Testis (tissue), 3 donors: ENCODE results near the gene DENND1C. TPM values are rescaled to one million over a fixed set of nuclear protein-coding genes. Genes with fewer than 3 reads are reported as not detected.

Experiments used
- DNase-seq: peaks from one replicate; pipeline ENCODE4 v3.0.0-alpha.2; 2019
- H3K27ac ChIP-seq, 2 donors: fragments of 200-600 bp; sonication (generic); one replicate each; pipeline ENCODE4 v1.5.1; 2019
- H3K27me3 ChIP-seq: fragments of 200-600 bp; sonication (generic); one replicate; pipeline ENCODE4 v1.5.1; 2019
- H3K36me3 ChIP-seq: fragments of 200-600 bp; sonication (generic); one replicate; pipeline ENCODE4 v1.5.1; 2017; ENCODE audit warnings: low read depth; ENCODE audit errors: missing control alignments
- H3K4me1 ChIP-seq: fragments of 200-600 bp; sonication (generic); one replicate; pipeline ENCODE4 v1.5.1; 2019
- H3K4me3 ChIP-seq, 2 donors: fragments of 200-600 bp; sonication (generic); one replicate each; pipeline ENCODE4 v1.5.1; 2017 to 2019
- H3K9me3 ChIP-seq: fragments of 200-600 bp; sonication (generic); one replicate; pipeline ENCODE4 v1.5.1; 2017
- CTCF ChIP-seq, 3 experiments: fragments of 450-650 bp in 2 of 3; fragments of 200-600 bp in 1 of 3; sonication (generic) in 1 of 3; IDR thresholded peaks; one replicate each; pipeline ENCODE4 v1.5.1; 2016 to 2019; ENCODE audit warnings: antibody characterized with exemption in 3 of 3, mild to moderate bottlenecking in 2 of 3, moderate library complexity in 1 of 3
- POLR2A ChIP-seq: fragments of 450-650 bp; IDR thresholded peaks from one replicate; pipeline ENCODE4 v1.6.1; 2017; ENCODE audit warnings: antibody characterized with exemption, mild to moderate bottlenecking, moderate library complexity
- WGBS, 2 donors: methylation state at CpG; one replicate each; pipeline ENCODE4 v1.1.5; 2018; 5-methylcytosine and 5-hydroxymethylcytosine counted together
- intact Hi-C: fragments of 100-400 bp; cut with DNase I; formaldehyde crosslinking; loops from one replicate; pipeline ENCODE4 v1.15.1; 2023; ENCODE audit warnings: low total_unique reads
- polyA plus RNA-seq: library from polyadenylated mRNA; stranded (reverse); fragments of 350-450 nt; fragmentation: Illumina TruSeq; extraction: RNeasy Lipid Tissue Mini Kit (QIAGEN cat#74804); gene quantifications from one replicate; pipeline ENCODE4 v1.2.3, GENCODE V29; 2014; ENCODE audit warnings: low read depth, low replicate concordance; ENCODE audit not compliant: insufficient read depth
- total RNA-seq, 2 donors: library from RNA; depleted of rRNA; stranded (reverse); fragments of >200 nt; gene quantifications; one replicate each; pipeline ENCODE4 v1.2.3, GENCODE V29; 2016

Gene DENND1C
- total and polyA plus RNA-seq, 3 donors from 2014 or later: 1.9 to 3.2 (median 2.9) TPM

DNA sequence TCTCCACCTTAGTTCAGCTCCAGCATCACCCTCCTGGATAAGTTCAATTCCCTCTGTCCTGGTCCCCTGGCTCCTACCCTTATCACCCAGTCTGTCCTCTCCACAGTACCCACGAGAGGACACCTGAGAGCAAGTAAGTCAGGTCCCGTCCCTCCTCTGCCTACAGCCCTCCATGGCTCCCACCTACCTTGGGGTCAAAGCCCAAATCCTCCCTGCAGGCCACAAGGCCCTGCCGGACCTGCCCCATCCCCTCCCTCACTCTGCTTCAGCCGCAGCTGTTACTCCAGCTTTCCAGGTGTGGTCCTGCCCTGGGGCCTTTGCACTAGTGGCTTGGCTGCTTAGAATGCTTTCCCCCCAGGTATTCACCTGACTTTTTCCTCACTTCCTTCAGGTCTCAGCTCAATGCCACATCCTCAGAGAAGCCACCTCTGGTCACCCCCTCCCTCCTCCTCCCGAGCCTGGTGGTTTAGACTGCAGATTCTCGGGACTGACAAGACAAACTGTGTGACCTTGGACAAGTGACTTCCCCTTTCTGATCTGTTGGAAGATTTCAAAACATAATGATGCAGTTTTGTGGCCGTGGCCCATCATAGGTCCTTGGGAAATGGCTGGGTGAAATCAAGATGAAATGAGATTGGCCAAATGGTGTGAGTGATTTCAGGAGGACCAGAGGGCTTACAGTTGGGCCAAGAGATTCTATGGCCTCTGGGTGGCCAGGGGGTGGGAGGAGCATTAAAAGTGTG is 16.9 kb upstream of the DENND1C start:
- 67 to 72% methylated on average over 7 of the region's 7 CpGs for WGBS, 2 donors

DNA sequence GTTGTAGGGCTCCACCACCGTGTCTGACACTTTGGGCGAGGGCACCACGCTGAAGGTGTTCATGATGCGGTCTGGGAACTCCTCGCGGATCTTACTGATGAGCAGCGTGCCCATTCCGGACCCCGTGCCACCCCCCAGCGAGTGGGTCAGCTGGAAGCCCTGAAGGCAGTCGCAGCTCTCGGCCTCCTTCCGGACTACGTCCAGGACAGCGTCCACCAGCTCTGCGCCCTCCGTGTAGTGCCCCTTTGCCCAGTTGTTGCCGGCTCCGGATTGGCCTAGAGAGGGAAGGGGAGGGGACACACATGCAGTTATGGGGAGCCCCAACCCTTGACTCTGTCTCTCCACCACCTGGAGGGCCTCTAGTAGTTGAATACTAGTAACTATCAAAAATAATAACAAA is 14.4 kb upstream of the DENND1C start:
- Histone ChIP-seq H3K36me3 (no peaks in the 10 kb centered on the region), H3K27me3 (no peaks in the 10 kb centered on the region), H3K9me3 (no peaks in the 10 kb centered on the region), H3K27ac (no peak overlapping the region), H3K4me3 (no peak overlapping the region), H3K4me1 (no peaks in the 10 kb centered on the region)
- DNase-seq: no peak
- intact Hi-C loops: no loop called here
- WGBS, 2 donors: 84 to 97% methylated on average over 13 to 19 of the region's 19 CpGs
- no peak for TF ChIP-seq CTCF (IDR thresholded peaks at IDR 0.05)
- no peak for TF ChIP-seq POLR2A

More for the DNA sequence above, 16.9 kb upstream of the DENND1C start:
- no peak overlapping the region for H3K27ac ChIP-seq
- H3K27me3 ChIP-seq: no peaks in the 10 kb centered on the region
- peaks cover 9% of the 10 kb centered on the region for H3K4me1 ChIP-seq
- H3K36me3 ChIP-seq: no peaks in the 10 kb centered on the region
- intact Hi-C loops: no loop called here
- no peak overlapping the region for H3K4me3 ChIP-seq
- H3K9me3 ChIP-seq: no peaks in the 10 kb centered on the region
- TF ChIP-seq CTCF (IDR thresholded peaks at IDR 0.05) (no peak), POLR2A (no peak)
- no peak for DNase-seq

DNA sequence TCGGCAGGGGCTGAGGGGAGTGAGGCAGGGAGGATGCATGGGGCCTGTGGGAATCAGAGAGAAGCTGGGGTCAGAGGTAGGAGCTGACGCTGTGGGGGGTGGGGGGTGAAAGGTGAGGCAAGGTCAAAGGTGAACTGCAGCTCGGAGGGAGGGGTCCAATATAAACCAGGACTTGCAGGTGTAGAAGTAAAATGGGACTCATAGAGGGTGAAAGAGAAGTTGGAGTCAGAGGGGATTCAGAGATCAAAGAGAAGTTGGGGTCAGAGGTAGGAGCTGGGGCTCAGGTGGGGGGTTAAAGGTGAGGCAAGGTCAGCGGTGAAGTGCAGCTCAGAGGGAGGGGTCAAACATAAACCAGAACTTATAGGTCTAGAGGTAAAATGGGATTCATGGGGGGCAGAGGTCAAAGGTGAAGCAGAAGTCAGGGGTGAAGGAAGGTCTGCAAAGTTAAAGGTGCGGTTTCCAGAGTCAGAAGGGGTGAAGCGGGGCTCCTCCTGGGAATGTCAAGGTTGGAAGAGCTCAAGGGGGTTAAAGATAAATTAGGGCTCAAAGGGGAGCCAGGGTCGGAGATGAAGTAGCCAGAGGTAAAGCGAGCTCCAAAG is 12.9 kb upstream of the DENND1C start:
- no peak overlapping the region for H3K27ac ChIP-seq
- WGBS, 2 donors: 71 to 75% methylated on average over 8 of the region's 8 CpGs
- H3K4me3 ChIP-seq: no peak overlapping the region
- no peak for DNase-seq
- no peaks in the 10 kb centered on the region for H3K4me1 ChIP-seq
- H3K36me3 ChIP-seq: no peaks in the 10 kb centered on the region
- H3K9me3 ChIP-seq: no peaks in the 10 kb centered on the region
- H3K27me3 ChIP-seq: no peaks in the 10 kb centered on the region
- no peak for TF ChIP-seq CTCF (IDR thresholded peaks at IDR 0.05)
- no peak for TF ChIP-seq POLR2A
- intact Hi-C loops: no loop called here

- no peaks in the 10 kb centered on the region for H3K27me3 ChIP-seq
- no peak overlapping the region for H3K27ac ChIP-seq
- 81 to 88% methylated on average over 4 of the region's 4 CpGs for WGBS, 2 donors
- no peaks in the 10 kb centered on the region for H3K4me1 ChIP-seq
- no peak for DNase-seq
- no peaks in the 10 kb centered on the region for H3K36me3 ChIP-seq
- H3K9me3 ChIP-seq: no peaks in the 10 kb centered on the region
- intact Hi-C loops: no loop called here
- TF ChIP-seq POLR2A: no peak
- no peak for TF ChIP-seq CTCF (IDR thresholded peaks at IDR 0.05)
- no peak overlapping the region for H3K4me3 ChIP-seq
These were observed 10.4 kb upstream of the DENND1C start for GRCh38 chr19:6491802-6492592.
